ENCODE results near the gene C3orf52. TPM values are rescaled to one million over a fixed set of nuclear protein-coding genes. Genes with fewer than 3 reads are reported as not detected.

Gene C3orf52
- total and polyA plus RNA-seq, 2 donors from 2014 or later, result 3.8 to 5.2 TPM

DNA sequence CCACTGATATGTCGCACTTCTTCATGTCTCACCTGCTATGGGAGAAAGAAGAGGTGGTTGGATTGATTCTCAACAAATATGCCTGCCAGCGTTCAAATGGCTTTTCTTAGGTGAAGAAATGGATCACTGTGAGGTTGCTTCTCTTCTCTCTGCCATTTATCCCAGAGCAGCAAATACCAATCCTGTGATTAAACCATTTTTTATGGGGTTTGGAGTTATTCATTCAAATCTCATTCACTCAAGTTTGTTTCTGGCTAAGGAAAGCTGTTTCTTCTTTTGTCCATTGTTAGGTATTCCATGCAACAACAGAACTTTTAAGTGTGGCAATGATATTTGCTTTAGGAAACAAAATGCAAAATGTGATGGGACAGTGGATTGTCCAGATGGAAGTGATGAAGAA is 12.2 kb upstream of the C3orf52 start:
- FAIRE-seq (no peak), DNase-seq (no peak)
- Histone ChIP-seq H3K27me3 (ENCODE audit: control insufficient read depth, insufficient read depth, low read length) (no peaks in the 10 kb centered on the region), H3K4me1 (ENCODE audit: control insufficient read depth in 2 of 3, insufficient read depth in 2 of 3, low read depth in 1 of 3, low read length in 3 of 3) (peaks cover 0 to 3% (median 0%) of the 10 kb centered on the region in 3 donors), H3K9ac (ENCODE audit: low read length in 3 of 3) (no peak overlapping the region), H3K9me3 (ENCODE audit: control insufficient read depth in 2 of 3, insufficient read depth in 1 of 3, low read length in 3 of 3) (no peaks in the 10 kb centered on the region), H3K27ac (ENCODE audit: low read depth in 2 of 2, low read length in 2 of 2) (no peak overlapping the region), H3K36me3 (ENCODE audit: control insufficient read depth in 2 of 3, insufficient read depth in 3 of 3, low read length in 3 of 3) (no peaks in the 10 kb centered on the region), H3K4me3 (ENCODE audit: low read length in 3 of 3) (no peak overlapping the region)
- TF ChIP-seq, protein P1, sequence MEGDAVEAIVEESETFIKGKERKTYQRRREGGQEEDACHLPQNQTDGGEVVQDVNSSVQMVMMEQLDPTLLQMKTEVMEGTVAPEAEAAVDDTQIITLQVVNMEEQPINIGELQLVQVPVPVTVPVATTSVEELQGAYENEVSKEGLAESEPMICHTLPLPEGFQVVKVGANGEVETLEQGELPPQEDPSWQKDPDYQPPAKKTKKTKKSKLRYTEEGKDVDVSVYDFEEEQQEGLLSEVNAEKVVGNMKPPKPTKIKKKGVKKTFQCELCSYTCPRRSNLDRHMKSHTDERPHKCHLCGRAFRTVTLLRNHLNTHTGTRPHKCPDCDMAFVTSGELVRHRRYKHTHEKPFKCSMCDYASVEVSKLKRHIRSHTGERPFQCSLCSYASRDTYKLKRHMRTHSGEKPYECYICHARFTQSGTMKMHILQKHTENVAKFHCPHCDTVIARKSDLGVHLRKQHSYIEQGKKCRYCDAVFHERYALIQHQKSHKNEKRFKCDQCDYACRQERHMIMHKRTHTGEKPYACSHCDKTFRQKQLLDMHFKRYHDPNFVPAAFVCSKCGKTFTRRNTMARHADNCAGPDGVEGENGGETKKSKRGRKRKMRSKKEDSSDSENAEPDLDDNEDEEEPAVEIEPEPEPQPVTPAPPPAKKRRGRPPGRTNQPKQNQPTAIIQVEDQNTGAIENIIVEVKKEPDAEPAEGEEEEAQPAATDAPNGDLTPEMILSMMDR (IDR thresholded peaks at IDR 0.05; ENCODE audit: borderline replicate concordance, extremely low read depth, insufficient read depth), result no peak
- intact Hi-C loops (cut with DNase I), result no loop called here

DNA sequence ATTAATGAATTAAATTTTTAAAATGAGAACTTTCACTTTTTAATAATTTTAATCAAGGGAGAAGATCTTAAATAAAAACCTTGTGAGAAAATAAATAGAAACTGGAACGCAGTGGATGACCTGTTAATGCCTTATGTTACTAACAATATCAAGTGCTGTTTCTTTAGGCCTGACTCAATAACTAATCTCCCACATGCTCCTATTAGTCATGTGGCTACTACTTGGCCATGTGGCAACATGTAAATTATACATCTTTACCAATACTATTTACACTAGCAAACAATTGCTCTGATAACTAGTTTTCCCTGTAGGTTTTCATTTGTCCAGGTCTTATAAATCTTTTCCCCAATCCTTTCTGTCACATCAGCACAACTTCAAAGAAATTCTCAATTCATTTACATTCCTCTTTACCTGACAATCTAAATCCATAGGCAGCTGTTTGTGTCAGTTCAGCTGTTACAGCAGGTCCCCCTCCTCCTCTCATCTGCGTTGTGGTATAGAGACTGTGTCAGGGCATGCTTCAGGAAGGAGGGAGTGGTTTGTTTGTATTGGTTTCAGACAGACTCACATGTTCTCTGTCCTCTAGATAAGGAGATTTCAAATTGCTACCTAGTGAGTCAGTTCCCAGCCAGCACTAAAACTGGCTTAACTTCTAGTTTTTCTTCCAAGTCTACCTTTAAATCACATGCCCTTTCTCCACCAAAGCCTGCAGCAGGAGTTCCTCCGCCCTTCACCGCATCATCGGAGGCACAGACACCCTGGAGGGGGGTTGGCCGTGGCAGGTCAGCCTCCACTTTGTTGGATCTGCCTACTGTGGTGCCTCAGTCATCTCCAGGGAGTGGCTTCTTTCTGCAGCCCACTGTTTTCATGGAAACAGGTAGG is 11.3 kb upstream of the C3orf52 start:
- Histone ChIP-seq H3K27me3 (ENCODE audit: control insufficient read depth, insufficient read depth, low read length) (no peaks in the 10 kb centered on the region), H3K9me3 (ENCODE audit: control insufficient read depth in 2 of 3, insufficient read depth in 1 of 3, low read length in 3 of 3) (no peaks in the 10 kb centered on the region), H3K27ac (ENCODE audit: low read depth in 2 of 2, low read length in 2 of 2) (no peak overlapping the region), H3K4me3 (ENCODE audit: low read length in 3 of 3) (no peak overlapping the region), H3K4me1 (ENCODE audit: control insufficient read depth in 2 of 3, insufficient read depth in 2 of 3, low read depth in 1 of 3, low read length in 3 of 3) (peaks cover 0 to 3% (median 0%) of the 10 kb centered on the region in 3 donors), H3K9ac (ENCODE audit: low read length in 3 of 3) (no peak overlapping the region), H3K36me3 (ENCODE audit: control insufficient read depth in 2 of 3, insufficient read depth in 3 of 3, low read length in 3 of 3) (no peaks in the 10 kb centered on the region)
- DNase-seq (peak in 2 of 5 donors; percentile 13 to 79), FAIRE-seq (no peak)
- intact Hi-C loops (cut with DNase I), result no loop called here
- TF ChIP-seq, protein P1 (IDR thresholded peaks at IDR 0.05; ENCODE audit: borderline replicate concordance, extremely low read depth, insufficient read depth), result no peak

DNA sequence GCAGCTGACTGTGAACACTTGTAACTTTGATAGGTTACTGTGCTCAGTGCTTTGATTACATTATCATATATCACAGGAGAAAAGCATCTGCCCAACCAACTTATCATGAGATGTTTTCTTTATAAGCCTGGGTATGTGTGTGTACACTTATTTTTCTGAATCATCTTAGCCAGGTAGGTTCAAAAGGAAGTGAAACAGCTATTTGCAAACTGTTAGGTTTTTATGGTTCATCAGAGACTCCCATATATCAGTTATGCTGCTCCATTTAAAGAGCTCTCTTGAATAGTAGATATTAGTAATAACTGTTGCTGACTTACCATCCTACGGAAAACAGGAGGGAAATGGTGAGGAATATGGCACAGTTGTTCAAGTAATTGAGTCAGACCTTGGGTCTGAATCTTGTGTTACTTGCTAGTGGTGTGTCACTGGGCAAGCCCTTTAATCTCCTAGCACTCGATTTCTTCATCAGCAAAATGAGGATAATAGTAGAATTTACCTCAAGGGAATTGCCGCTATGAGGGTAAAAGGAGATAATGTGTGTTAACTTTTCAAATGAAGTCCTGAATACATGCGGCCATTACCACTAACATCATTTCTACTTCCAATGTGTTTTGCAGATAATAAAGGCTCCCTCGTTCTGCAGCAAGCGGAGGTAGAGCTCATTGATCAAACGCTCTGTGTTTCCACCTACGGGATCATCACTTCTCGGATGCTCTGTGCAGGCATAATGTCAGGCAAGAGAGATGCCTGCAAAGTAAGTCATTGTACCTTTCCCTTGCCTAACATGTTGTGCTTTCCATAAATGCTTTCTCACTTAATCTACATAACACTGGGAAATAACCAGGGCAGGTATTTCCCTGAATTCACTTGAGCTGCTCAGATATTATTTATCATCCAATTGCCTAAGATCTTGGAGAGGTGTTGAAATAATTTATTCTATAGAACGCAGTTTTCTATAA is 7.8 kb upstream of the C3orf52 start:
- Histone ChIP-seq H3K27me3 (ENCODE audit: control insufficient read depth, insufficient read depth, low read length) (no peaks in the 10 kb centered on the region), H3K36me3 (ENCODE audit: control insufficient read depth in 2 of 3, insufficient read depth in 3 of 3, low read length in 3 of 3) (no peaks in the 10 kb centered on the region), H3K4me3 (ENCODE audit: low read length in 3 of 3) (no peak overlapping the region), H3K27ac (ENCODE audit: low read depth in 2 of 2, low read length in 2 of 2) (no peak overlapping the region), H3K9ac (ENCODE audit: low read length in 3 of 3) (no peak overlapping the region), H3K4me1 (ENCODE audit: control insufficient read depth in 2 of 3, insufficient read depth in 2 of 3, low read depth in 1 of 3, low read length in 3 of 3) (peaks cover 0 to 3% (median 0%) of the 10 kb centered on the region in 3 donors), H3K9me3 (ENCODE audit: control insufficient read depth in 2 of 3, insufficient read depth in 1 of 3, low read length in 3 of 3) (no peaks in the 10 kb centered on the region)
- DNase-seq, result no peak
- TF ChIP-seq, protein P1 (IDR thresholded peaks at IDR 0.05; ENCODE audit: borderline replicate concordance, extremely low read depth, insufficient read depth), result no peak
- intact Hi-C loops (cut with DNase I), result no loop called here
- FAIRE-seq, result no peak

Measured in kidney (tissue), 14 donors.